Activated CD8-positive, alpha-beta T cell treated with anti-CD3 and anti-CD28 coated beads, Interleukin-2, amount 10 ng/mL, durations not matched to agents 7 days and 5 days (primary cell): Measurements from ENCODE around the gene TMEM167A. TPM values are rescaled to one million over a fixed set of nuclear protein-coding genes. Genes with fewer than 3 reads are reported as not detected.

ENCODE experiments used
- ATAC-seq: fragments of 150-1000 bp; cut with Tn5 transposase; one replicate; pipeline ENCODE4 v1.10.0; 2021; ENCODE audit warnings: moderate library complexity
- CTCF ChIA-PET: fragments of 350-600 bp; sonication (Branson Sonifier 250); formaldehyde crosslinking; loops from one replicate; lab custom pipeline; 2021; ENCODE audit warnings: antibody characterized with exemption; lab: Charles Lee
- POLR2A ChIA-PET: fragments of 350-600 bp; sonication (Branson Sonifier 250); formaldehyde crosslinking; loops from one replicate; lab custom pipeline; 2021; ENCODE audit warnings: antibody characterized with exemption; lab: Charles Lee
- DNase-seq: peaks from one replicate; pipeline ENCODE4 v3.0.0-alpha.2; 2020
- H3K27ac Mint-ChIP-seq: one replicate; pipeline ENCODE4 v1.8.0; 2021; ENCODE audit warnings: mild to moderate bottlenecking, mixed read lengths
- H3K27me3 Mint-ChIP-seq: one replicate; pipeline ENCODE4 v1.8.0; 2021; ENCODE audit warnings: low read depth, mixed read lengths
- H3K36me3 Mint-ChIP-seq: one replicate; pipeline ENCODE4 v1.8.0; 2021; ENCODE audit warnings: low read depth, mixed read lengths
- H3K4me1 Mint-ChIP-seq: one replicate; pipeline ENCODE4 v1.8.0; 2021; ENCODE audit warnings: low read depth, mixed read lengths
- H3K4me3 Mint-ChIP-seq: one replicate; pipeline ENCODE4 v1.8.0; 2021; ENCODE audit warnings: mild to moderate bottlenecking, mixed read lengths
- H3K9me3 Mint-ChIP-seq: one replicate; pipeline ENCODE4 v1.8.0; 2022; ENCODE audit warnings: mixed read lengths; ENCODE audit not compliant: insufficient read depth
- total RNA-seq, 2 experiments: library from RNA; stranded (reverse); gene quantifications; one replicate each; pipeline ENCODE4 v1.2.3, GENCODE V29; 2021

Gene TMEM167A
- total RNA-seq, 2 experiments from 2014 or later = 76.6 to 80.1 TPM

DNA sequence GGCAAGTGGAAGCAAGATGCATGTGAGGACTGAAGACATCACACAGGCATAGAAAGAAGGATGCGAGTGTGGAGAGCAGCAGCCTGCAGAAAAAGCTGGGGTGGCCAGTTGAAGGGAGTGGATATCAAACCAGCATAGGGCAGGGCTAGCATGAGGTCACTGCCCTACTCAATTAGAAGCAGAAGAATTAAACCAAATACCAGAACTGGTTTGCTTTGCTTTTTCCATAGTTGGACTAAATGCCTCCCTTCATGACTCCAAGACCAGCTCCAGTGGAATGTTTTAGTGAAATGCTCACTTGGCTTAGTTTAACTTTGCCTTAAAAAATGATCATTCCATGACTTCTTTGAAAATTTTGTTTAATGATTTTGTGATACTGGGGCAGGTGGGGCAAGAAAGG lies 45.8 kb downstream of the TMEM167A start:
- DNase-seq = no peak
- Mint-ChIP-seq H3K36me3 (no peaks in the 10 kb centered on the region), H3K4me3 (no peak overlapping the region), H3K27me3 (no peaks in the 10 kb centered on the region), H3K4me1 (no peaks in the 10 kb centered on the region), H3K27ac (no peak overlapping the region), H3K9me3 (no peaks in the 10 kb centered on the region)
- ChIA-PET CTCF (interaction anchor here (0.8 kb wide), 1 partner anchor 682 kb away, joined by 3 read pairs; no protein-coding TSS in a partner anchor), POLR2A (interaction anchor here (0.5 kb wide), 1 partner anchor 531 kb away, joined by 4 read pairs; no protein-coding TSS in a partner anchor)
- no peak for ATAC-seq

DNA sequence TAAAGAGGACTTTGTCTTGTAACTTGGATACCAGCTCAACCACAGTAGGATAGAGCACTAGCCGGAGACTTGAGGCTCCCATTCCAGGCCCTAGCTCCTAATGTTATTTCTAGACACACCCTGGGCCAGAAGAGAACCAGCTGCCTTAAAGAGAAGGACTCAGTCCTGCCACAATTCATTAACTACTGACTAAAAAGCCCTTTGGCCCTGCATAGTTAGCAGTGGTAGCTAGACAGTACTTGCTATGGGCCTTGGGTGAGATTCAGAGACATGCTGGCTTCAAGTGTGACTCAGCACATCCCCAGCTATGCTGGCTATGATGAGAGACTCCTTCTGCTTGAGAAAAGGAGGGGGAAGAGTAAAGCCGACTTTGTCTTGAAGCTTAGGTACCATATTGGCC lies 47.3 kb downstream of the TMEM167A start:
- ATAC-seq = no peak
- H3K27me3 Mint-ChIP-seq = no peaks in the 10 kb centered on the region
- no peak for DNase-seq
- H3K36me3 Mint-ChIP-seq = no peaks in the 10 kb centered on the region
- ChIA-PET CTCF (no interaction called here), POLR2A (no interaction called here)
- no peak overlapping the region for H3K27ac Mint-ChIP-seq
- H3K4me1 Mint-ChIP-seq = no peaks in the 10 kb centered on the region
- H3K9me3 Mint-ChIP-seq = no peaks in the 10 kb centered on the region
- H3K4me3 Mint-ChIP-seq = no peak overlapping the region

DNA sequence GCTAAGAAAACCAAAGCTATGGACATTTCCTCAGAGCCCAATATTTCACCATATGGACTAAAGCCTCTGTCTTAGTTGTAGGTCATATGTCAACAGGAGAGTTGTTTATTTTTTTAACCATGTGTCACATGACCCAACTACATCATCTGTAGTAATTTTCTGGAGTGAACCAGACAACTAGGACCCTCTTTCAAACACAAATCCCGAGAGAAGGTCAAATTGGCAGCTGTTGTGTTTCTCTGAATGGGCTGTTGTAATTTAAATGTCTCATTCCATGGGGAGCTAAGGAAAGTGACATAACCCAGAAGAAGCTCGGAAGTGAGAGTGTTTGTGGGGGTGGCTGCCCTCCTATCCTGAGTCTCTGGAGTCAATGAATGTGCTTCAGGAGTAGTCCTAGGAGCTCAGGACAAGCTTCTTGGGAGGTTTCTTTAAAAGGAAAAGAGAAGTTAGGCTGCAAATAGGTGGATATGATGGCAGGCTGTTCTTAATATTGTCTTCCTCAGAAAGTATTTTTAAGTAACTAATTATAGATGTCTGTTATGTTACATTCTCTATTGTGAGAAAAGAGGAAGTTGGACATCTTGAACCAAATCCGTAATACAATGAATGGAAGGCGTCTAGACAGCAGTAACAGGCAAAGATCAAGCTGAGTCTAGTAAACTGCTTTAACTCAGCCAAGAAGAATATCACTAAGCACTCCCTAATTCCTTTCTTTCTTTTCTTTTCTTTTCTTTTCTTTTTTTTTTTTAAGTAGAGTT lies 50.1 kb downstream of the TMEM167A start:
- H3K27me3 Mint-ChIP-seq = no peaks in the 10 kb centered on the region
- no peaks in the 10 kb centered on the region for H3K9me3 Mint-ChIP-seq
- DNase-seq (no peak), ATAC-seq (no peak)
- H3K4me1 Mint-ChIP-seq = no peaks in the 10 kb centered on the region
- POLR2A ChIA-PET = no interaction called here
- H3K36me3 Mint-ChIP-seq = no peaks in the 10 kb centered on the region
- CTCF ChIA-PET = no interaction called here
- H3K27ac Mint-ChIP-seq = no peak overlapping the region
- H3K4me3 Mint-ChIP-seq = no peak overlapping the region

DNA sequence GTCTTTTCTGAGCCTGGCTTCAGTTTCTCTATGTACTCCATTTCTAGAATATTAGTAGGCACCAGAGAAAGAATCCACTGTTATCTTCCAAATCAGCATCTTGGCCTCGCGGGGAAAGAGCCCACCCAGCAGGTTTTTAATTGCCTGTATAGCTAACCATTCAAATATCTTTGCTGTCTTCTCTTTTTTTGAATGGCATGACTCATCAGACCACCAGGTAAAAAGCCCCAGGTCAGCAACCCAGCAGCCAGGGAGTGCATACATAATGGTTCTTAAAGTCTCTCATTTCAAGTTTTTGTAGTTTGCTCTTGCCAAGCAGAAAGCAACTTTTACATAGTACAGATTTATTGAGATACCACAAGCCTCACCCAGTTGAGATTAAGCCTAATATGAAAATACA lies 50.7 kb downstream of the TMEM167A start:
- no peaks in the 10 kb centered on the region for H3K36me3 Mint-ChIP-seq
- DNase-seq (no peak), ATAC-seq (no peak)
- CTCF ChIA-PET = no interaction called here
- no peaks in the 10 kb centered on the region for H3K27me3 Mint-ChIP-seq
- H3K27ac Mint-ChIP-seq = no peak overlapping the region
- POLR2A ChIA-PET = no interaction called here
- H3K9me3 Mint-ChIP-seq = no peaks in the 10 kb centered on the region
- H3K4me1 Mint-ChIP-seq = no peaks in the 10 kb centered on the region
- H3K4me3 Mint-ChIP-seq = no peak overlapping the region

DNA sequence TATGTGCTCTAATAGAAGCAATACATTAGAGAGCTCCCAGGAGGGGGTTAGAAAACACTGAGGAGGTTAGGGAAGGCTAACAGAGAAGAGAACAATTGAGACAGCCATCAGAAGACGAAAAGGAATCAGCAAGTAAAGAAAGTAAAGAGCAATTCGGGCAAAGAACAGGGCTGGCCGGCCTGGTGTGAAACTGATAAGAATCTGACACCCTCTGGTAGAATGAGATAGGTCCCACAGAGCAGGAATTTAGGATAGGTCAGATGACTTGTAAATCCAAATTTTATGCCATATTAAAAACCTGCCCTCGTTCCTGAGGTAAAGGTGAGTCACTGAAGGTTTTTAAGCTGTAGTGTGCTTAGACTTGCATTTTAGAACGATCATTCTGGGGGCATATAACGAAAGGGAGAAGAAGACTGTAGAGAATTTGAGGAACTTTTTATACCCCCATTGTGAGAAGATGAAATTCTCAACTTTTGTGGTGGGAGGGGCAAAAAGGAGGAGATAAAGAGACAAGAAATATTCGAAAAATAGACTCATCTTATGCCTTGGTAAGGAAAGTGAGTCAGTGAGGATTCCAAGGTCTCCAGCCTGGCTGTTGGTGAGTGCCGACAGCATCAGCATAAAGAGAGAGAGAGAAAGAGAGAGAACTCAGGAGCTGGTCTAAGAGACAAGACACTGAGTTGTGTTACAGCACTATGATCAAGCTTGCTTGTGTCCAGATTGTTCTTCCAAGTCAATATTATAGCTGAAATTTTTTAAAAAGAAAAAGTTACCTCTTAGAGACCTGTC lies 51.3 kb downstream of the TMEM167A start:
- ChIA-PET POLR2A (no interaction called here), CTCF (no interaction called here)
- H3K4me1 Mint-ChIP-seq = no peaks in the 10 kb centered on the region
- DNase-seq = no peak
- ATAC-seq = no peak
- no peaks in the 10 kb centered on the region for H3K36me3 Mint-ChIP-seq
- H3K4me3 Mint-ChIP-seq = no peak overlapping the region
- no peaks in the 10 kb centered on the region for H3K9me3 Mint-ChIP-seq
- H3K27ac Mint-ChIP-seq = no peak overlapping the region
- no peaks in the 10 kb centered on the region for H3K27me3 Mint-ChIP-seq

DNA sequence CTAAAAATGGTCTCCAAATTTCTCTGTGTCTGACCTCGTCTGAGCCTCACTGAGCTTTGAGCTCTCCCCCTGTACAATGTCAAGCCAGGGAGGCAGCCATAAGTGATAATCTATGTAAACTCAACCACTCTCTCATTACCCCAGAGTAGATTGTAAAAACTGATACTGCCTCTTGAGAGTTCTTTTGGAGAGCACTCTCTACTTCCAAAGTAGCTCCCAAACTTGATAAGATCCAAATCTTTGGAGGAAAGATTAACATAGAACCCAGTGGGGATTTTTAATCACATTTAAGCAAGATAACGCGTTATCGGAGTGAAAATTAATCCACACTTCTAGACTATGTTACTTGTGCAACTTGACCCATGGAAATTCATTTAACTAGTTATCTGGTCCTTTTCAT lies 54.9 kb downstream of the TMEM167A start:
- Mint-ChIP-seq H3K27ac (no peak overlapping the region), H3K4me3 (no peak overlapping the region), H3K36me3 (no peaks in the 10 kb centered on the region), H3K4me1 (no peaks in the 10 kb centered on the region), H3K9me3 (peaks cover 2% of the 10 kb centered on the region), H3K27me3 (no peaks in the 10 kb centered on the region)
- DNase-seq = no peak
- ATAC-seq = no peak
- CTCF ChIA-PET = no interaction called here
- POLR2A ChIA-PET = no interaction called here

DNA sequence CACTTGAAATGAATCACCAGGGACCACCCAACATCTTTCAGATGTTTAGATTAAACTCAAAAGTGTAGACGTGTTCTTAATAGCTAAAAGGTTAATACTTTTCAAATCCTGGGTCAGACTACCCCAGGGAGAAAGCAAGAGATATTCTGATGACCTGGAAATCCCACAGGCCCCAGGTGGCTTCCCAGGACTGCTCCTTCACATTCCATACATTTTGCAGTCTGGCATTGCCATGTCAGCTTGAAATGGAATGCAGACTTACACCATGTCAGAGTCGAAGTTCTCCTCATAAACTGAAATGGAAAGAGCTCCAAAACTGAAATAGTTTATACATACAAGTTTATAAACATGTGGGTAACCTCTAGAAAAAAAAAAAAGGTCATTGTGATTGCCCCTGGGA lies 61.5 kb downstream of the TMEM167A start:
- CTCF ChIA-PET = no interaction called here
- Mint-ChIP-seq H3K4me3 (no peak overlapping the region), H3K27me3 (no peaks in the 10 kb centered on the region), H3K36me3 (no peaks in the 10 kb centered on the region), H3K4me1 (no peaks in the 10 kb centered on the region), H3K27ac (no peak overlapping the region), H3K9me3 (peaks cover 4% of the 10 kb centered on the region)
- DNase-seq (no peak), ATAC-seq (no peak)
- POLR2A ChIA-PET = no interaction called here

DNA sequence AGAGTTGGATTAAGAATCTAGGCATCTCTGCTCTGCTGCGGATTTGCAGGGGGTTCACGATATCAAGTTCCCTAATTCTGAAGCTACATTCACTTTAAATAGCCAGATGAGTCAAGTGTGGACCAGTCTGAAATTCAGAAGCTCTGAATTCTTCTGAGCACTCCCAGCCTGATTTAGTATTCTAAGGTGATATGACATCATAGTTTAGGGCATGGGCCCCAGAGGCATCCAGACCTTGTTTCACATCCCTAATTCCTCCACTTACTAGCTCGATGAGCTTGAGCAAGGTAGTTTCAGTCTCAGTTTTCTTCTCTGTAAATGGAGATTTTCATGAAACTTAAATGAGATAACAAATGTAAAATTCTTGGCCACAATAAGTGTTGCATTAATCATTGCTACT lies 65.2 kb downstream of the TMEM167A start:
- Mint-ChIP-seq H3K36me3 (no peaks in the 10 kb centered on the region), H3K4me1 (no peaks in the 10 kb centered on the region), H3K4me3 (no peak overlapping the region), H3K27ac (no peak overlapping the region), H3K9me3 (no peaks in the 10 kb centered on the region), H3K27me3 (no peaks in the 10 kb centered on the region)
- CTCF ChIA-PET = no interaction called here
- POLR2A ChIA-PET = no interaction called here
- no peak for ATAC-seq
- no peak for DNase-seq

DNA sequence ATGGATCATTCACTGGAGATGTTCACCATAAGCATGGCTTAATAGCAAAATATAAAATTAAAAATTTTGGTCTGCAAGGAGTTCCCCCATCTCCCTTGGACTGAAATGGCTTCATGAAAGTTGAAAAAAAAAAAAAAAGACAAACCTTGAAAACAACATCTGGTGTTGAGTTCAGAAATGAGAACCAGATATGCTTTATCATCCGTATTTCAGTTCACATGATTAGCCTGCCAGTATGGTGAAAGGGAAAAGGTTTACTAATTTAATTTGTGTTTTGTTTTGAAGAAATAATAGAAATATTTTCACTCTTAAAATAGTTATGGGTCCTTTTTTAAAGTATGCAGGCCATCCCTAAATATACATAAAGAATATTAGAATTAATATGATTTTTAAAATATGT lies 67.8 kb downstream of the TMEM167A start:
- no peaks in the 10 kb centered on the region for H3K9me3 Mint-ChIP-seq
- no peak for ATAC-seq
- no peak overlapping the region for H3K4me3 Mint-ChIP-seq
- H3K27me3 Mint-ChIP-seq = peaks cover 3% of the 10 kb centered on the region
- H3K27ac Mint-ChIP-seq = no peak overlapping the region
- no peaks in the 10 kb centered on the region for H3K4me1 Mint-ChIP-seq
- DNase-seq = no peak
- H3K36me3 Mint-ChIP-seq = no peaks in the 10 kb centered on the region
- ChIA-PET POLR2A (no interaction called here), CTCF (no interaction called here)

DNA sequence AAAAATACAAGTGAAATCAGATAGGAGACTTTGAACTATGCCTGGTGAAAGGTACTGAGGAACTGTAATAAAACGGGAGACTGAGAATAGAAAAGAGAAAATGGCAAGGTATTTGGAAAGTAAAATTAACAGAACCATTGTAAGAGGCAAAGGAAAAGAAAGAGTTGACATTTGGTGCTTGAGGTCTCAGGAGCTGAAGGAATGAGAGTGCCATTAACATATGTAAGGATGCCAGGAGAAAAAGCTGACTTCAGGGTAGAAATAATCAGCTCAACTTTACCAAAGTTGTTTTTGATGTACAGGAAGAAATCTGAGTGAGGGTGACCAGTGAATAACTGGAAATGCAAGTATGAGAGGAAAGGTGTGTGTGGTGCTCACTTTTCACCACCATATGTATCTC lies 69.4 kb downstream of the TMEM167A start:
- ChIA-PET POLR2A (no interaction called here), CTCF (no interaction called here)
- ATAC-seq = no peak
- no peaks in the 10 kb centered on the region for H3K4me1 Mint-ChIP-seq
- no peak overlapping the region for H3K4me3 Mint-ChIP-seq
- H3K27me3 Mint-ChIP-seq = peaks cover 3% of the 10 kb centered on the region
- no peaks in the 10 kb centered on the region for H3K9me3 Mint-ChIP-seq
- H3K36me3 Mint-ChIP-seq = no peaks in the 10 kb centered on the region
- no peak for DNase-seq
- no peak overlapping the region for H3K27ac Mint-ChIP-seq

DNA sequence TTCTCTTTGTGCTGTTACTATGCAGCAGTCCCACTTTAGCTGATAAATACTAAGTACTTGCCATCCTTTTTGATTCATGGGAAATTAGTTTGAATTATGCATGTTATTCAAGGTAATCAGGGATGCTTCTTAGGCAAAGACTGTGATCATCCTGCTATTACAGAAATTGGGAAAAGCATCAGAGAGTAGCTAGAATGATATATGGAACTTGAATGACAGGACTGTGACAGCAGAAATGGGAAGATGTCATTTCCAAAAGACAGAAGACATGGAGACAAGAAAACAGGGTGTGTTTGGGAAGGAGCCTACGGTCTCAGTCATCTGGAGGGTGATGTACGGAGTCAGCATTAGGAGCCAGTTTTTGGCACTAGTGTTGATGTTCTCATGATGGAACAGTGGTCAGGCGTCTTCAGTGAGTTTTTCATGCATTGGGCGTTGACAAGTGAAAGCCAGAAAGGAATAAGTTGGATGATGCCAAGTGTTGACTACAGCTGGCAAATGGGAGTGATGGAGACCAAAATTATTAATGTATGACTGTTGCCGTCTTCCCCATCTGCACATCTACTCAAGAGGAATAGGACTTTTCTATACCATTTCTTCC lies 70.4 kb downstream of the TMEM167A start:
- no peak overlapping the region for H3K27ac Mint-ChIP-seq
- ATAC-seq = no peak
- POLR2A ChIA-PET = no interaction called here
- CTCF ChIA-PET = no interaction called here
- H3K36me3 Mint-ChIP-seq = no peaks in the 10 kb centered on the region
- no peaks in the 10 kb centered on the region for H3K9me3 Mint-ChIP-seq
- no peaks in the 10 kb centered on the region for H3K4me1 Mint-ChIP-seq
- peaks cover 4% of the 10 kb centered on the region for H3K27me3 Mint-ChIP-seq
- no peak for DNase-seq
- H3K4me3 Mint-ChIP-seq = no peak overlapping the region

DNA sequence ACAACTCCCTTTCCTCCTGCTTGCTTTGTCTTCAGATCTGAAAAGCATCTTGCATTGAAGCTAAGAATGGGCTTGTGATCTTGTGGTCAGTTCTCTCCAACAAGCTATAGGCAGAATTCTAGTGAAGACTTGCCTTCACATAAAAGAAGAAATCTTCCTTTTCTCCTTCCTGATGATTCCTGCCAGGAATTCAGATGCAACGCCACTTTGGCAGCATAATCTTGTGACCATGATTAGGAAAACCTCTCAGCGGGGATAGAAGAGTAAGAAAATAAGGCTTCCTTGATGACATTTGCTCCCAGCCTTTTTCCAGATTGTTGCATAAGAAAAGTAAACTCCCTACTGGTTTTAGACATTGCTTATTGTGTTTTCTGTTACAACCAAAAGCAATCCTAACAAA lies 73.4 kb downstream of the TMEM167A start:
- DNase-seq (no peak), ATAC-seq (no peak)
- no peak overlapping the region for H3K4me3 Mint-ChIP-seq
- peaks cover 6% of the 10 kb centered on the region for H3K27me3 Mint-ChIP-seq
- no peak overlapping the region for H3K27ac Mint-ChIP-seq
- peaks cover 4% of the 10 kb centered on the region for H3K4me1 Mint-ChIP-seq
- no peaks in the 10 kb centered on the region for H3K9me3 Mint-ChIP-seq
- POLR2A ChIA-PET = no interaction called here
- CTCF ChIA-PET = no interaction called here
- no peaks in the 10 kb centered on the region for H3K36me3 Mint-ChIP-seq
